HCT116 (cell line): Measurements from ENCODE around the gene CDH4. TPM values are rescaled to one million over a fixed set of nuclear protein-coding genes. Genes with fewer than 3 reads are reported as not detected.

Source experiments
- ATAC-seq: fragments of 200-7000 bp; cut with Tn5 transposase; 2 replicates; pipeline ENCODE4 v1.9.1; 2020; ENCODE audit warnings: mild to moderate bottlenecking, moderate library complexity
- BruUV-seq: library from RNA; stranded (reverse); fragments of 400-500 nt; replicated peaks from 2 replicates; lab custom pipeline; 2021; lab: Mats Ljungman, UMichigan
- CTCF ChIA-PET: fragments of 300-600 bp; sonication (Branson Sonifier 250); formaldehyde crosslinking; loops from one replicate; lab custom pipeline; 2021; ENCODE audit warnings: antibody characterized with exemption; lab: Charles Lee
- POLR2A ChIA-PET: fragments of 300-600, 350-600 bp; sonication (Branson Sonifier 250); formaldehyde crosslinking; loops from one replicate; lab custom pipeline; 2021; ENCODE audit warnings: antibody characterized with exemption; lab: Charles Lee
- RAD21 ChIA-PET, 2 experiments: fragments of 300-600 bp; sonication (Branson Sonifier 250); formaldehyde crosslinking; loops; one replicate each; lab custom pipeline; 2023; ENCODE audit warnings: low total read pairs in 2 of 2; ENCODE audit not compliant: uncharacterized antibody in 2 of 2, unreplicated experiment in 2 of 2, low non-redundant PET in 1 of 2; lab: Charles Lee
- DNase-seq: peaks from one replicate; pipeline ENCODE4 v3.0.0-alpha.2; 2010; ENCODE audit warnings: low read depth, low spot score
- H2AFZ ChIP-seq: fragments of 200-600 bp; shearing (Covaris generic), sonication (generic); 2 replicates; pipeline ENCODE4 v1.6.1; 2017; ENCODE audit warnings: low read depth, mixed run types, mixed read lengths, antibody characterized with exemption, low read length; ENCODE audit not compliant: poor library complexity, severe bottlenecking
- H3K27ac ChIP-seq: 2 replicates; pipeline ENCODE4 v1.5.1; 2012; ENCODE audit warnings: low read depth, low read length
- H3K27me3 ChIP-seq: fragments of 200-600 bp; sonication (generic); 2 replicates; pipeline ENCODE4 v1.6.1; 2016; ENCODE audit warnings: mixed run types, low read length, mixed read lengths; ENCODE audit not compliant: insufficient read depth
- H3K36me3 ChIP-seq, 2 experiments: fragments of 200-500 bp in 1 of 2; fragments of 200-600 bp in 1 of 2; sonication (Bioruptor generic) in 1 of 2; sonication (generic) in 1 of 2; 2 replicates each; pipeline versions ENCODE4 v1.5.1 to v1.6.1; 2014 to 2016; ENCODE audit warnings: low read length in 2 of 2, inconsistent platforms in 1 of 2, mixed read lengths in 1 of 2, mixed run types in 1 of 2; ENCODE audit not compliant: insufficient read depth in 2 of 2, control insufficient read depth in 1 of 2
- H3K4me1 ChIP-seq, 2 experiments: fragments of 200-600 bp in 1 of 2; sonication (generic) in 1 of 2; 2 replicates each; pipeline versions ENCODE4 v1.5.1 to v1.6.1; 2012 to 2017; ENCODE audit warnings: low read length in 2 of 2, inconsistent platforms in 1 of 2, mild to moderate bottlenecking in 1 of 2, mixed read lengths in 1 of 2, mixed run types in 1 of 2, moderate library complexity in 1 of 2; ENCODE audit not compliant: insufficient read depth in 2 of 2, control insufficient read depth in 1 of 2
- H3K4me2 ChIP-seq: fragments of 200-600 bp; sonication (generic); 2 replicates; pipeline ENCODE4 v1.6.1; 2017; ENCODE audit warnings: mixed run types, low read length, mixed read lengths
- H3K4me3 ChIP-seq, 2 experiments: fragments of 200-600 bp in 1 of 2; sonication (generic) in 1 of 2; replicated peaks in 1 of 2; 2 replicates each; pipeline ENCODE4 v1.5.1; 2011 to 2016; ENCODE audit warnings: low read length in 2 of 2, control low read depth in 1 of 2, low read depth in 1 of 2, mild to moderate bottlenecking in 1 of 2, mixed read lengths in 1 of 2, mixed run types in 1 of 2
- H3K79me2 ChIP-seq: fragments of 200-600 bp; sonication (generic); 2 replicates; pipeline ENCODE4 v1.6.1; 2017; ENCODE audit warnings: mild to moderate bottlenecking, mixed run types, low read length, moderate library complexity, mixed read lengths; ENCODE audit not compliant: insufficient read depth
- H3K9ac ChIP-seq: fragments of 200-600 bp; sonication (generic); 2 replicates; pipeline ENCODE4 v1.6.1; 2016; ENCODE audit warnings: low read length, mixed read lengths
- H3K9me2 ChIP-seq: fragments of 200-600 bp; sonication (generic), shearing (Covaris generic); 2 replicates; pipeline ENCODE4 v1.6.1; 2017; ENCODE audit warnings: mixed run types, mild to moderate bottlenecking, moderate library complexity; ENCODE audit not compliant: insufficient read depth
- H3K9me3 ChIP-seq, 2 experiments: fragments of 200-500 bp in 1 of 2; fragments of 200-600 bp in 1 of 2; sonication (Bioruptor generic) in 1 of 2; sonication (generic) in 1 of 2; 2 replicates each; pipeline ENCODE4 v1.6.1; 2014 to 2017; ENCODE audit warnings: low read length in 2 of 2, mixed read lengths in 2 of 2, inconsistent platforms in 1 of 2, low read depth in 1 of 2, mild to moderate bottlenecking in 1 of 2, mixed run types in 1 of 2, moderate library complexity in 1 of 2; ENCODE audit not compliant: control insufficient read depth in 1 of 2, insufficient read depth in 1 of 2
- H4K20me1 ChIP-seq: fragments of 200-600 bp; sonication (generic), shearing (Covaris generic); 2 replicates; pipeline ENCODE4 v1.6.1; 2017; ENCODE audit warnings: mixed run types, mild to moderate bottlenecking, moderate library complexity; ENCODE audit not compliant: insufficient read depth
- CBX3 ChIP-seq: IDR thresholded peaks from 2 replicates; pipeline ENCODE4 v1.6.1; 2012; ENCODE audit warnings: low read depth
- CEBPB ChIP-seq: IDR thresholded peaks from 2 replicates; pipeline ENCODE4 v1.6.1; 2012; ENCODE audit warnings: low read depth
- CTCF ChIP-seq, 3 experiments: fragments of 200-600 bp in 1 of 3; sonication (generic) in 1 of 3; IDR thresholded peaks in 2 of 3; conservative IDR thresholded peaks in 1 of 3; 2 replicates each; pipeline ENCODE4 v1.5.1; 2012 to 2017; ENCODE audit warnings: low read depth in 2 of 3, low read length in 2 of 3, antibody characterized with exemption in 1 of 3, borderline replicate concordance in 1 of 3, control low read depth in 1 of 3, mild to moderate bottlenecking in 1 of 3, mixed read lengths in 1 of 3, mixed run types in 1 of 3, moderate library complexity in 1 of 3; ENCODE audit not compliant: insufficient read depth in 1 of 3
- ELF1 ChIP-seq: IDR thresholded peaks from 2 replicates; pipeline ENCODE4 v1.6.1; 2012; ENCODE audit warnings: low read depth, borderline replicate concordance
- EZH2 ChIP-seq: fragments of 200-600 bp; sonication (generic); IDR thresholded peaks from 2 replicates; pipeline ENCODE4 v1.6.1; 2017; ENCODE audit warnings: antibody characterized with exemption, mixed run types
- EZH2phosphoT487 ChIP-seq: fragments of 200-600 bp; IDR thresholded peaks from 2 replicates; pipeline ENCODE4 v1.6.1; 2018; ENCODE audit warnings: antibody characterized with exemption, borderline replicate concordance
- FOSL1 ChIP-seq: IDR thresholded peaks from 2 replicates; pipeline ENCODE4 v1.6.1; 2012; ENCODE audit warnings: low read depth
- JUND ChIP-seq: IDR thresholded peaks from 2 replicates; pipeline ENCODE4 v1.6.1; 2012
- RAD21 ChIP-seq: IDR thresholded peaks from 2 replicates; pipeline ENCODE4 v1.6.1; 2012; ENCODE audit warnings: low read depth, mild to moderate bottlenecking
- SP1 ChIP-seq: IDR thresholded peaks from 2 replicates; pipeline ENCODE4 v1.6.1; 2012; ENCODE audit warnings: low read depth
- SRF ChIP-seq: IDR thresholded peaks from 2 replicates; pipeline ENCODE4 v1.6.1; 2012; ENCODE audit warnings: low read depth
- TCF7L2 ChIP-seq: IDR thresholded peaks from 2 replicates; pipeline ENCODE4 v1.7.0; 2011; ENCODE audit warnings: borderline replicate concordance, inconsistent platforms; ENCODE audit not compliant: insufficient read depth, insufficient read length; ENCODE audit errors: extremely low read depth
- YY1 ChIP-seq: IDR thresholded peaks from 2 replicates; pipeline ENCODE4 v1.6.1; 2011; ENCODE audit warnings: low read length, low read depth, moderate library complexity, mild to moderate bottlenecking; ENCODE audit not compliant: insufficient replicate concordance; ENCODE audit errors: extremely low read depth
- ZNF274 ChIP-seq: fragments of 200-500 bp; sonication (Bioruptor generic); IDR thresholded peaks from 2 replicates; pipeline ENCODE4 v1.6.1; 2014; ENCODE audit warnings: mild to moderate bottlenecking, low read depth, low read length, inconsistent platforms
- intact Hi-C: fragments of 100-400 bp; cut with micrococcal nuclease; formaldehyde crosslinking; loops from 2 replicates; pipeline ENCODE4 v1.10.0; 2022
- total RNA-seq: library from RNA; stranded (reverse); gene quantifications from one replicate; pipeline ENCODE4 v1.2.1, GENCODE V29; 2021; ENCODE audit not compliant: unreplicated experiment
- TF ChIP-seq, protein P1 (sequence below): IDR thresholded peaks from 2 replicates; pipeline ENCODE4 v1.6.1; 2012; ENCODE audit warnings: low read depth
- TF ChIP-seq, protein P2 (sequence below): IDR thresholded peaks from 2 replicates; pipeline ENCODE4 v1.6.1; 2012
- TF ChIP-seq, protein P3 (sequence below): IDR thresholded peaks from 2 replicates; pipeline ENCODE4 v1.6.1; 2012
- TF ChIP-seq, protein P4 (sequence below): IDR thresholded peaks from 2 replicates; pipeline ENCODE4 v1.6.1; 2011; ENCODE audit warnings: mild to moderate bottlenecking, low read length, moderate library complexity; ENCODE audit not compliant: insufficient replicate concordance; ENCODE audit errors: extremely low read depth

Gene CDH4
- total RNA-seq, 1 experiment from 2014 or later, result not detected

- TF ChIP-seq JUND, result no peak
These were observed 594.8 kb downstream of the CDH4 start (continued) for GRCh38 chr20:61846741-61847419.

DNA sequence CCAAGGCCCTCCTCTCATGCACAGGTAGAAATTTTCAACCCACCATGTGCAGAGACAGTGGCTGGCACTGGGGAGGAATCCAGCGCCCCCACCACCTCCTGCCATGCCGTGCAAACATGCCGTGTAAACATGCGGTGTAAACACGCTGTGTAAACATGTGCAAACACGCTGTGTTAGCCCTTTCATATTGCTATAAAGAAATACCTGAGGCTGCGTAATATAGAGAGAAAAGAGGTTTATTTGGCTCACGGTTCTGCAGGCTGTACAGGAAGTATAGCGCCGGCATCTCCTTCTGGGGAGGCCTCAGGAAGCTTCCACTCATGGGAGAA, 595.3 kb downstream of the CDH4 start:
- ChIA-PET CTCF (no interaction called here), POLR2A (no interaction called here), RAD21 (no interaction called here)
- H3K4me1 ChIP-seq, result no peaks in the 10 kb centered on the region
- no peaks in the 10 kb centered on the region for H4K20me1 ChIP-seq
- intact Hi-C loops, result no loop called here
- no peak overlapping the region for H3K27ac ChIP-seq
- H3K9me2 ChIP-seq, result no peaks in the 10 kb centered on the region
- H3K4me3 ChIP-seq, result no peak overlapping the region
- ATAC-seq (no peak), DNase-seq (no peak)
- H3K79me2 ChIP-seq, result no peaks in the 10 kb centered on the region
- BruUV-seq, result no TSS peak
- no peak overlapping the region for H3K9ac ChIP-seq
- H3K9me3 ChIP-seq, result no peaks in the 10 kb centered on the region; a peak in 1 of 4 replicates
- no peak overlapping the region for H3K4me2 ChIP-seq
- H3K36me3 ChIP-seq, result no peaks in the 10 kb centered on the region
- H3K27me3 ChIP-seq, result 0 out of 2 replicates have a peak, but pooled peaks cover 5% of the 10 kb centered on the region
- no peak overlapping the region for H2AFZ ChIP-seq
- TF ChIP-seq EZH2 (no peak), ZNF274 (no peak), TCF7L2 (no peak), ELF1 (no peak), CTCF (IDR thresholded peaks at IDR 0.05 in 2 of 3, conservative IDR thresholded peaks at IDR 0.05 in 1 of 3; ENCODE audit: borderline replicate concordance in 1 of 3, insufficient read depth in 1 of 3, low read depth in 2 of 3, low read length in 2 of 3) (no peak), EZH2phosphoT487 (no peak), SRF (no peak), YY1 (no peak), FOSL1 (no peak), SP1 (no peak), RAD21 (no peak), CEBPB (no peak), CBX3 (no peak)
- TF ChIP-seq, protein P1, sequence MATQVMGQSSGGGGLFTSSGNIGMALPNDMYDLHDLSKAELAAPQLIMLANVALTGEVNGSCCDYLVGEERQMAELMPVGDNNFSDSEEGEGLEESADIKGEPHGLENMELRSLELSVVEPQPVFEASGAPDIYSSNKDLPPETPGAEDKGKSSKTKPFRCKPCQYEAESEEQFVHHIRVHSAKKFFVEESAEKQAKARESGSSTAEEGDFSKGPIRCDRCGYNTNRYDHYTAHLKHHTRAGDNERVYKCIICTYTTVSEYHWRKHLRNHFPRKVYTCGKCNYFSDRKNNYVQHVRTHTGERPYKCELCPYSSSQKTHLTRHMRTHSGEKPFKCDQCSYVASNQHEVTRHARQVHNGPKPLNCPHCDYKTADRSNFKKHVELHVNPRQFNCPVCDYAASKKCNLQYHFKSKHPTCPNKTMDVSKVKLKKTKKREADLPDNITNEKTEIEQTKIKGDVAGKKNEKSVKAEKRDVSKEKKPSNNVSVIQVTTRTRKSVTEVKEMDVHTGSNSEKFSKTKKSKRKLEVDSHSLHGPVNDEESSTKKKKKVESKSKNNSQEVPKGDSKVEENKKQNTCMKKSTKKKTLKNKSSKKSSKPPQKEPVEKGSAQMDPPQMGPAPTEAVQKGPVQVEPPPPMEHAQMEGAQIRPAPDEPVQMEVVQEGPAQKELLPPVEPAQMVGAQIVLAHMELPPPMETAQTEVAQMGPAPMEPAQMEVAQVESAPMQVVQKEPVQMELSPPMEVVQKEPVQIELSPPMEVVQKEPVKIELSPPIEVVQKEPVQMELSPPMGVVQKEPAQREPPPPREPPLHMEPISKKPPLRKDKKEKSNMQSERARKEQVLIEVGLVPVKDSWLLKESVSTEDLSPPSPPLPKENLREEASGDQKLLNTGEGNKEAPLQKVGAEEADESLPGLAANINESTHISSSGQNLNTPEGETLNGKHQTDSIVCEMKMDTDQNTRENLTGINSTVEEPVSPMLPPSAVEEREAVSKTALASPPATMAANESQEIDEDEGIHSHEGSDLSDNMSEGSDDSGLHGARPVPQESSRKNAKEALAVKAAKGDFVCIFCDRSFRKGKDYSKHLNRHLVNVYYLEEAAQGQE, result no peak
- TF ChIP-seq, protein P2, sequence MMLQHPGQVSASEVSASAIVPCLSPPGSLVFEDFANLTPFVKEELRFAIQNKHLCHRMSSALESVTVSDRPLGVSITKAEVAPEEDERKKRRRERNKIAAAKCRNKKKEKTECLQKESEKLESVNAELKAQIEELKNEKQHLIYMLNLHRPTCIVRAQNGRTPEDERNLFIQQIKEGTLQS, result no peak
- TF ChIP-seq, protein P3, sequence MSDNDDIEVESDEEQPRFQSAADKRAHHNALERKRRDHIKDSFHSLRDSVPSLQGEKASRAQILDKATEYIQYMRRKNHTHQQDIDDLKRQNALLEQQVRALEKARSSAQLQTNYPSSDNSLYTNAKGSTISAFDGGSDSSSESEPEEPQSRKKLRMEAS, result no peak
- TF ChIP-seq, protein P4, sequence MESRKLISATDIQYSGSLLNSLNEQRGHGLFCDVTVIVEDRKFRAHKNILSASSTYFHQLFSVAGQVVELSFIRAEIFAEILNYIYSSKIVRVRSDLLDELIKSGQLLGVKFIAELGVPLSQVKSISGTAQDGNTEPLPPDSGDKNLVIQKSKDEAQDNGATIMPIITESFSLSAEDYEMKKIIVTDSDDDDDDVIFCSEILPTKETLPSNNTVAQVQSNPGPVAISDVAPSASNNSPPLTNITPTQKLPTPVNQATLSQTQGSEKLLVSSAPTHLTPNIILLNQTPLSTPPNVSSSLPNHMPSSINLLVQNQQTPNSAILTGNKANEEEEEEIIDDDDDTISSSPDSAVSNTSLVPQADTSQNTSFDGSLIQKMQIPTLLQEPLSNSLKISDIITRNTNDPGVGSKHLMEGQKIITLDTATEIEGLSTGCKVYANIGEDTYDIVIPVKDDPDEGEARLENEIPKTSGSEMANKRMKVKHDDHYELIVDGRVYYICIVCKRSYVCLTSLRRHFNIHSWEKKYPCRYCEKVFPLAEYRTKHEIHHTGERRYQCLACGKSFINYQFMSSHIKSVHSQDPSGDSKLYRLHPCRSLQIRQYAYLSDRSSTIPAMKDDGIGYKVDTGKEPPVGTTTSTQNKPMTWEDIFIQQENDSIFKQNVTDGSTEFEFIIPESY, result no peak
